GM10248 (cell line): ENCODE data around the gene RRP1B.

Experiments
- CTCF ChIA-PET: fragments of 300-600 bp; sonication (Branson Sonifier 250); formaldehyde crosslinking; extraction: SDS; loops from one replicate; lab custom pipeline; 2021; ENCODE audit warnings: antibody characterized with exemption; lab: Yijun Ruan, JAX
- POLR2A ChIA-PET: fragments of 350-650 bp; sonication (Branson Sonifier 250); formaldehyde crosslinking; extraction: SDS; loops from one replicate; lab custom pipeline; 2020; ENCODE audit warnings: antibody characterized with exemption; lab: Yijun Ruan, JAX
- DNase-seq: peaks from one replicate; pipeline ENCODE4 v3.0.0; 2012; ENCODE audit errors: extremely low spot score
- CTCF ChIP-seq: IDR thresholded peaks from 2 replicates; pipeline ENCODE4 v1.5.1; 2012; ENCODE audit warnings: mild to moderate bottlenecking, low read depth; ENCODE audit errors: extremely low read depth, missing control alignments, control extremely low read depth

Gene RRP1B

GRCh38 chr21:43663033-43663432 is 3.7 kb downstream of the RRP1B start:
- ChIA-PET POLR2A (no interaction called here), CTCF (interaction anchor here (0.9 to 4.4 kb wide), 2 partner anchors 8 to 17 kb away, joined by 4 to 18 read pairs; no protein-coding TSS in a partner anchor)
- no peak for DNase-seq
- no peak for TF ChIP-seq CTCF

- DNase-seq = no peak
- CTCF ChIA-PET = no interaction called here
- TF ChIP-seq CTCF = no peak
- POLR2A ChIA-PET = no interaction called here
These were observed 5.0 kb downstream of the RRP1B start for GRCh38 chr21:43664358-43664757.

- DNase-seq = no peak
- CTCF ChIA-PET = no interaction called here
- no peak for TF ChIP-seq CTCF
- POLR2A ChIA-PET = no interaction called here
These were observed 6.5 kb downstream of the RRP1B start for GRCh38 chr21:43665879-43666278.

- no peak for DNase-seq
- TF ChIP-seq CTCF = no peak
- ChIA-PET CTCF (no interaction called here), POLR2A (no interaction called here)
These were observed 8.0 kb downstream of the RRP1B start for GRCh38 chr21:43667191-43667904.

GRCh38 chr21:43669828-43670605 is 10.7 kb downstream of the RRP1B start:
- POLR2A ChIA-PET = no interaction called here

More at GRCh38 chr21:43669828-43670605, 10.7 kb downstream of the RRP1B start:
- no peak for TF ChIP-seq CTCF
- DNase-seq = no peak
- CTCF ChIA-PET = interaction anchor here (1.3 kb wide), 1 partner anchor 8 kb away, joined by 4 read pairs; no protein-coding TSS in a partner anchor
